ENCODE results near the gene GPX4. TPM values are rescaled to one million over a fixed set of nuclear protein-coding genes. Genes with fewer than 3 reads are reported as not detected.

GPX4 gene
- total and polyA plus RNA-seq, 2 donors (not counting 3 experiments of a cell fraction or from before 2014, with no cell fraction given) = 469 to 1,136 TPM

- TF ChIP-seq CTCF (IDR thresholded peaks at IDR 0.05; ENCODE audit: extremely low read depth in 1 of 2, insufficient read depth in 1 of 2, low read depth in 1 of 2, low read length in 2 of 2) = no peak
- TF ChIP-seq POLR2A (IDR thresholded peaks at IDR 0.05; ENCODE audit: low read depth, low read length) = peak; percentile 18
- H2AFZ ChIP-seq (ENCODE audit: low read depth, low read length) = no peak overlapping the region
- H3K4me2 ChIP-seq (ENCODE audit: insufficient read depth, low read length) = no peak overlapping the region
- H3K9me1 ChIP-seq (replicated peaks; ENCODE audit: control insufficient read depth, extremely low read depth, insufficient read depth, low read length) = no peaks in the 10 kb centered on the region
- H3K36me3 ChIP-seq (ENCODE audit: control insufficient read depth in 2 of 2, extremely low read depth in 1 of 2, insufficient read depth in 2 of 2, low read length in 2 of 2) = peaks cover 3 to 5% of the 10 kb centered on the region in 2 experiments
- no peaks in the 10 kb centered on the region for H3K79me2 ChIP-seq (ENCODE audit: control insufficient read depth, insufficient read depth, low read length)
- FAIRE-seq (no peak), DNase-seq (ENCODE audit: low read depth, low spot score) (no peak)
- no peak overlapping the region for H3K9ac ChIP-seq (replicated peaks; ENCODE audit: extremely low read depth, insufficient read depth, low read length)
- H3K27ac ChIP-seq (ENCODE audit: insufficient read depth, low read depth, low read length) = no peak overlapping the region
- intact Hi-C loops (cut with micrococcal nuclease) = no loop called here
- POLR2A ChIA-PET = interaction anchor here (0.8 to 1.0 kb wide), 2 partner anchors 21 to 55 kb away, joined by 3 to 5 read pairs; partner anchors contain the start of gene GPX4
- H3K4me1 ChIP-seq (ENCODE audit: control insufficient read depth, extremely low read depth, insufficient read depth, low read length) = no peaks in the 10 kb centered on the region
- no peaks in the 10 kb centered on the region for H3K9me3 ChIP-seq (replicated peaks; ENCODE audit: control insufficient read depth, insufficient read depth, low read length)
- no TSS peak for BruUV-seq (replicated peaks)
- dilution Hi-C loops (cut with MboI; ENCODE audit: extremely low pct_ligation_motif_present, low sequenced_read_pairs) = no loop called here
- CTCF ChIA-PET = interaction anchor here (1.2 to 3.7 kb wide), 3 partner anchors 10 to 30 kb away, joined by 3 to 14 read pairs (median 7); no protein-coding TSS in a partner anchor
- no peaks in the 10 kb centered on the region for H4K20me1 ChIP-seq (replicated peaks; ENCODE audit: control insufficient read depth, extremely low read depth, insufficient read depth, low read length)
- H3K4me3 ChIP-seq (replicated peaks in 1 of 3; ENCODE audit: insufficient read depth in 1 of 3, low read depth in 1 of 3, low read length in 3 of 3) = no peak overlapping the region
- no peaks in the 10 kb centered on the region for H3K27me3 ChIP-seq (ENCODE audit: control insufficient read depth in 2 of 2, insufficient read depth in 2 of 2, low read length in 2 of 2)
These were observed 20.6 kb upstream of the GPX4 start for GRCh38 chr19:1082928-1083816.

All from endothelial cell of umbilical vein (primary cell).